GM04503 (cell line): Measurements from ENCODE around the gene ANKS1B.
A peak's percentile ranks its signal among the peaks of the same experiment; 100 is the strongest.

Source experiments
- DNase-seq: peaks from one replicate; pipeline ENCODE4 v3.0.0-alpha.2; 2012; ENCODE audit warnings: low read depth

ANKS1B gene

DNA sequence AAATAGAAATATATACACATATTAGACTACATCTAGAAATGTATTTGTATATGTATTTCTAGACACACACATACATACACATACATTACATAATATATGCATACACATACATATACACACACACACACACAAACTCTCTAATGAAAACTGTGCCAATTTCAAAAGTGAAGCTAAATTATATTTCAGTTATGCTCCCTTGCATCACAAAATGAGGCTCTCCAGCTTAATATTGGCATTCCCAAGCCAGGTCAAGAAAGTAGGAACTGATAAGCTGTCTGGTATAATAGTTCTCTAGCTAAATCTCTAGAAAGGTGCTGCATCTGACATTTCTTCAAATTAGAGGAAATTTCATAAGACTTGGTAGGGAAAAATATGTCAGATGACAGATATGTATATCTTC is 280.3 kb downstream of the ANKS1B start:
- DNase-seq, result no peak

DNA sequence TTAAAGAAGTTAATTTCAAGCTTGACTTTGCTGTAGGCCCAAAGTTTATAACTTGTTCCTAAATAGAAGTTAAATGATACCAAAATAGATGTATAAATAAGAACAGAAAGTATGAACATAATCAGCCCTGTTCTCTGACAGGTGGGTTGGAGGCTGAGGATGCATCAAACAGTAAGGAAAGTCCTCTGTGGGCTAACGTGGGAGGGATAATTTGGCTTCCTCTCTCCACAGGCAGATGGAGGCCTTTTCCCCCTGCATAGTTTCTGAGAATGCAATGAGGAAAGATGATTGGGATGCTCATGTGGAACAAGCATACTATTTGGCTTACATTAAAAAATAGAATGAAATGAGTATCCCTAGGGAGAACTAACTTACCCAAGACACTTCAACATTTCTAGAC is 280.7 kb downstream of the ANKS1B start:
- no peak for DNase-seq

DNA sequence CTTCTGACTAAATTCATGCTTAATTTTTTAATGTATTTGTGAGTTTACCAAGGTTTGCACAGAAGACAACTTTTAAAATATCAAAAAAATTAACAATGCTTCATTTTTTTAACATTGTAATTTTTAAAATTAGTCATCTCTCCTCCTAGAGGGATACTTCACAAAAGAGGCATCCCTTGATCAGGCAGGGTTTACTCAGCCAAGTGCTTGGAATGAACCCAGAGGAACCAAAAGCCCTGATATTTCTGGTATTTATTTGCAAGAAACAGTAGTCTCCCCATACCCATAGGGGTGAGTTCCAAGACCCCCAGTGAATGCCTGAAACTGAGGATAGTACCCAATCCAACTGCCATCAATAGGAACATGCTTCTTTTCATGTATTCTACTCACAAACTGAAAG is 284.7 kb downstream of the ANKS1B start:
- DNase-seq, result no peak

DNA sequence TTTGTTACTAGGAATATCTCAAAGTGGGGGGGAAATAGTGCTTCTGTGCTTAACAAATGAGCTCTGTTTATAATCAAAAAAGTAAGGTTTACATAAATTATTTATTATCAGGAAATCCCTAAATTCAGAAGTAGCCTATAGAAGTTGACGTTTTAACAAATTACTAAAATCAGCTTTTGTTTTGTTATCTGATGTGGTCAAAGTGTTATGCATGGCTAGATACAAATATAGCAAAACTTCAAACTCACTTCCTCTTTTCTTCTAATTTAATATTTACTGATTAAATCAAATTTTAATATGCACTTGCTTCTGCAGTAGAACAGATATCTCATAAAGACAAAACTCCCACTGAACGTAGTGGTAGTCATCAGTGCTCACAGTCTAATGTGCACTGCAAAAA is 289.7 kb downstream of the ANKS1B start:
- DNase-seq, result no peak

DNA sequence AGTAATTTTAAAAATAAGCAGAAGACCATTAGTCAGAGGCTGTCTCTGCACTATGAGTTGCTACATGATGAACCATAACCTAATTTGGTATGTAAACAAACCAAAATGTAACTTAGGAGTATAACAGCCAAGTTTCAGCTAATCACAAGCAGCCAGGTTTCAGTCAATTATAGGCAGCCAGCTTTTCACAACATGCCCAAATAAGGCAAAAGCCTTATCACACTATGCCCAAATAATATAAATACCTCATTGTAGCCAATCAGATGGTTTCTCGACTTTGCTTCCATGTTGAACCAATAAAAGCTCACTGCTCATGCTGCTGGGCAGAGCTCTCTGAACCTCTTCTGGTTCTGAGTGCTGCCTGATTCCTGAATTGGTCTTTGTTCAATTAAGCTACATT is 298.6 kb downstream of the ANKS1B start:
- DNase-seq, result no peak

DNA sequence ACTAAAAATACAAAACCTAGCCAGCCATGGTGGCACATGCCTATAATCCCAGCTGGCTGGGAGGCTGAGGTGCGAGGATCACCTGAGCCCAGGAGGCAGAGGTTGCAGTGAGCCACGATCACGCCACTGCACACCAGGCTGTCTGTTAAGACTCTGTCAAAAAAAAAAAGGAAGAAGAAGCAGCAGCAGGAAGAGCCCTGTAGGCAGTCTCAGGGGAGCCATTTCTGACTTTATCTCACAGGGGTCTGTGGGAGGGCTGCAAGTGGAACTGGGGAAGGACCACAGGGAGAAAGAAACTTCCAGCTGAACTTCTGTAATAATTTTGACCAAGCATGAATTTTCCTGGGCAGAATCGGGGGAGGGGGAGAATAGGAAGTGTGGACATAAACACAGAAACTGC is 304.5 kb downstream of the ANKS1B start:
- no peak for DNase-seq

DNA sequence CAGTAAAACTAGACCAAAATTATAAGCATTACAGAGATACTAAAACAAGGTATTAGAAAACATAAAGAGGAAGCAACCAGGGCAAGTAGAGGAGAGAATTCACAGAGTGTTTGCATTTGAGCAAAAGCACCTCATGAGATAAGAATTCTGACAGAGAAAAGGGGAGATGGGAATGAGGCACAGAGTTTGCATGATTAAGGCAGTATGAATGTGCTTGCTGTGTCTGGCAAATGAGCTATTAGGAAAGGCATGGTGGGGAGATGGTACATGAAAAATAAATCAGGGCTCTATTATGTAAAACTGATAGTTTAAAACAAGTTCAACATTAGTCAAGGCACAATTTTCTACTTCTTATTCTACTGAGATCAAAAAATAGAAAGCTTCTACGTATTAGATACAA is 314.1 kb downstream of the ANKS1B start:
- no peak for DNase-seq

DNA sequence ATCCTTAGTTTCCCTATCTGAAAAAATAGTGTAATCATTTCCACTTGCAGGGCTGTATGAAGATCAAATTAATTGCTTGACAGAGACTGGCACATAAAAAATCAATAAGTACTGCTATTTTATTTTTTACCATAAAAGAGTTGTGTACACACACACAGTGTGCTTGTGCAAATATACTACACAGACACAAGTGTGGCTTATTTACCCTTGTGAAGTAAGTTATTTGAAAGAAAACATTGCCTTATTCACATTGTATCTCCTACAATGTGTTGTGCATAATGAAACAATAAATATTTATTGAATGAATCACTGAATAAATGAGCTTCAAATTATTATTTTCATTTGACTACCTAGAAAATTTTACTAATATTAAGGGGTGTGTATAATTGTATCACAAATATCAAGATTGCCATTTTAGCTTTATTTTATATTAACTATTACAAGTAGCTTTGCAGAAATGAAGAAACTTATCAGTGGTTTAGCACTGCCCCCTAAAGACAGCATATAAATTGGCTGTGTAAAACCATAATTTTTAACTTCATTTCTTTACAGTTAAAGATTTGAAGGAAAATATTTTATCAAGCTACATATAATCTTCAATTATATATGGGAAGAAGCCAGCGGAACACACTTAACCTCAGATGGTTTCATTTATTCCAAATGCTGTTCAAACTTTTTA is 325.9 kb downstream of the ANKS1B start:
- DNase-seq, result no peak

DNA sequence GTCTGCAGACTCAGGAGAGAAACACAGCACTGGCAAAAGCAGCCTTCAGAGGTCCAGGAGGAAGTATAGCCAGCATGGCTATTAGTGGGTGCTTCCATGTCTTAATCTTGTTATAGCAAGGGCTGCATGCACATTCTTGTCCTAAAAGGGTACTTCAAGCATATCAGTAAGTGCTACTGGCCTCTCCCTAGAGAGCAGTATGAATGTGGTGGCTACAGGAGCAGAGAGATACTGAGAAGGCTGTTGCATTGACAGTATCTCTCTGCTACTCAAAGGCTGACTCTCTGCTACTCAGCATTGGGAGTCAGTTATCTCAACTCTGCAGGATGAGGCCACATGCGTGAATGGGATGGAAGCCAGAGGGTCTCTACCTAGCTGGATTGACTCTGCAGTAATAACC is 335.2 kb downstream of the ANKS1B start:
- no peak for DNase-seq

DNA sequence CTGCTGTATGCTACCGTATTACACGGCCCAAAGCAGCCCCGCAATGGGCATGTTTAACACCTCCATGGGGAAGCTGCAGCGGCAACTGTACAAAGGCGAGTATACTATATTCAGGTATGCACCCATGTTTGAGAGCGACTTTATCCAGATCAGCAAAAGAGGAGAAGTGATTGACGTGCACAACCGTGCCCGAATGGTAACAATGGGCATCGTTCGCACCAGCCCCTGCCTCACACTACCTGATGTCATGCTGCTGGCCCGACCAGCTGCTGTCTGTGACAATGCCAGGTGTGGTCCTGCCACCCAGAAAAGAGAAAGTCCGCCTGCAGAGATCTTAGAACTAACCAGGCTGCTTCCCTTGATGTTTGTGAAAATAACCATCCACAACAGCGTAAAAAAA is 336.6 kb downstream of the ANKS1B start:
- no peak for DNase-seq

DNA sequence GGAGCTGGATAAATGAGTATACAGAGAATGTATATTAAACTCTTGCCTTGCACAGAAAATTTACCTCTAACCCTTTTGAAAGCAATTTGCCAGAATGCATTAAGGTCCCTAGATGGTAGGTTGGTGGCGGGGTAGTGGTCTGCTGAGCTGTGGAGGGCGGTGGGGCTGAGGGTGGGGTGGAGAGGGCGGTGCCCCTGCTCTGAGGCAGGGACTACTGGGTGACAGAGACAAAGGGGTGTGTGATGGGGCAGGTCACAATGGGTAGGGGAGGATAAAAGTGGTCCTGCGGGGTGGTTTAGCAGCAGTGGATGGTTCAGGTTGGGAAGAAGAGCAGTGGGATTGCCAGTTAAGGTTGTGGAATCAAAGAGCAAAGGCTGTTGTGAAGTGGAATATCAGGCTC is 337.3 kb downstream of the ANKS1B start, which contains the start of gene GARIN6:
Gene GARIN6, plus strand, starts transcription at position 301 of the 400 bp plus-strand sequence. CDS start 422 bp downstream, outside the sequence.
- no peak for DNase-seq

DNA sequence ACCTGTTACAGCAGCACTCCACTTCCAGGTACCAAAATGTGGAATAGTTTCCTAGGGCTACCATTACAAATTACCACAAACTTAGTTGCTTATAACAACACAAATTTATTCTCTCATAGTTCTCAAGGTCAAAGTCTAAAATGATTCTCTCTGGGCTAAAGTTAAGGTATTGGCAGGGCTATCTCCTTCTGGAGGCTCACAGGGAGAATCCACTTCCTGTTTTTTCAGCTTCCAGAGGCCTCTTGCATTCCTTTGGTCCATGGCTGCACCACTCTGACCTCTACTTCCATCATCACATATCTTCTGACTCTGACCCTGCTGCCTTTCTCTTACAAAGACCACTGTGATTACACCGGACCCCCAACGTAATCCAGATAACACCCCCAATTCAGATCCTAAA is 340.1 kb downstream of the ANKS1B start:
- no peak for DNase-seq

DNA sequence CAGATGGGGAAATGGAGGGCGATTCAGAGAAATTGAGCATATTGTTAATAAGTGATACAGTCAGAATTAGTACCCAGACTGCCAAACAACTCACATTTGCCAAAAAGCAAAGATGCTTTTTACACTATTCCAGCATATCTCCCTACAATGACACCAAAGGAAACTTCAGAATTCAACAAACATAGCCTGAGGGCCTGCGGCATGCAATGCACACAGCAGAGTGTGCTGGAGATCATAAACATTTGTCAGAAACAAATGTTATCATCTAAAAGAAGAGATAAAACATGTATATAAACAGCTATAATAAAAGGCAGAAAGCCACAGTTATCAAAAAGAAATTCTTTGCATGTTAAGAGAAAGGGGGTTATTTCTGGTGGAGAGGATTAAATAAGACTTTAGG is 357.3 kb downstream of the ANKS1B start:
- DNase-seq, result no peak

DNA sequence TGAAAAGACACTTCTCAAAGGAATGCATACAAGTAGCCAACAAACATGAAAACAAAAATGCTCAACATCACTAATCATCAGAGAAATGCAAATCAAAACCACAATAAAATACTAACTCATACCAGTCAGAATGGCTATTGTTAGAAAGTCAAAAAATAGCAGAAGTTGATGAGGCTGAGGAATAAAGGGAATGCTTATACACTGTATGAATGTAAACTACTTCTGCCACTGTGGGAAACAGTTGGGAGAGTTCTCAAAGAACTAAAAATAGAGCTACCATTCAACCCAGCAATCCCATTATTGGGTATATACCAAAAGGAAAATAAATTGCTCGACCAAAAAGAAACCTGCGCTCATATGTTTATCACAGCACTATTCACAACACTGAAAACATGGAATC is 360.1 kb downstream of the ANKS1B start:
- DNase-seq, result peak; percentile 21

DNA sequence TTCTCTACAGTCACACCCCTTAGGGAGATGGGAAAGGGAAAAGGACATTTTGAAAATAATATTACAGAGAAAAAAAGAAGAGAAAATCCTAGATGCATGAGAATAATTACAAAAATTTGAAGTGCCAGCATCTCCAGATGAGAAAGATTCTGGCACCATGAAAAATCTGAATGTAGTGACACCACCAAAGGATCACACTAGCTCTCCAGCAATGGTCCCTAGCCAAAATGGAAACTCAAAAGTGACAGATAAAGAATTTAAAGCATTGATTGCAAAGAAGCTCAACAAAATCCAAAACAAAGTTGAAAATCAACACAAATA is 364.6 kb downstream of the ANKS1B start:
- DNase-seq, result no peak

DNA sequence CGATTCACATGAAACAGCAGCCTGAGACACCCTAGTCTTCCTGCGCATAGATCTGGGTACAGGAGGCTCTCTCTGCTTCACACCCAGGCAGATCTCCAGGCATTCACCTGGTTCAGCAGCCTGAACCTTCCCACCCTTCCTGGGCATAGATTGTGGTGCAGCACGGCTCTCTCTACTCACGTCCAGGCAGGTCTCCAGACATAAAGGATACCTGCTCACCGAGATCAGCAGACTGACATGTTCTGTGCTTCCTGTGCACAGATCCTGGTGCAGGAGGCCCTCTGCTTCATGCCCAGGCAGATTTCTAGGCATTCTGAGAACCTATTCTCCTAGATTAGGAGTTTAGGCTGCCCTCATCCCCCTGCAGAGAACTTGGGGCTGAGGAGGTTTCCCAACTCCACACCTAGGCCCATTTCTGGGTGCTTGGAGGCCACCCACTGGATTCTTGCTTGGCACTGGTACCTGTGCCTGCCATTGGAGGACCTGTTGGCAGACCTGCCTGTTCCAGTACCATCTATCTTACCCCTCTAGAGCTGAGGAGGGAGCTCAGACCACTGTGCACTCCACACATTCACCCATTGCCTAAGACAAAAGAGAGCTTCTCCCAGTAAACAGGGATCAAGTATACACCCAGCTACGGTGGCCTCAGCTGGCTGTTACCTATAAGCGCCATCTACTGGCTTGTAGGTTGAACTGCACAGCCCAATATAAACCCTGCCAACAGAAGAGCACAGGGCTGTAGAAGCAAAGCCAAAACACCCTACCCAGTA is 365.2 kb downstream of the ANKS1B start:
- no peak for DNase-seq

DNA sequence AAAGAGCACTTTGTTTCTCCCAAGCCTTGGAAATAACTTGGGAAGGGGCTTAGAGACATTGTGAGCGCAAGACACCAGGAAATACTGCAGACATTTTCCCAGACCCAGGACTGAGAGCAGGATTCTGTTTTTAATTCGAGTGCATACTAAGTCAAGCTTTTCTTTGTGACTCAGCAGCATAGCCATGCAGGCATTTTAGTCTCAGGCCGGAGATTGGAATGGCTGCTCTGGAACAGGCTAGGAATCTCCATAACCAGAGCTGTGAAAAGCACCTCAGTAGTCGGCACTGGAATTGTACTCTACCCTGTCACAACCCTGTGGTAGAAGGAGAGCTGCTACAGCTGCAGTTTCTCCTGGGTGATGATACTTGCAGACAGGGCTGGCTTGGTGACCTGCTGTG is 366.1 kb downstream of the ANKS1B start:
- DNase-seq, result no peak

DNA sequence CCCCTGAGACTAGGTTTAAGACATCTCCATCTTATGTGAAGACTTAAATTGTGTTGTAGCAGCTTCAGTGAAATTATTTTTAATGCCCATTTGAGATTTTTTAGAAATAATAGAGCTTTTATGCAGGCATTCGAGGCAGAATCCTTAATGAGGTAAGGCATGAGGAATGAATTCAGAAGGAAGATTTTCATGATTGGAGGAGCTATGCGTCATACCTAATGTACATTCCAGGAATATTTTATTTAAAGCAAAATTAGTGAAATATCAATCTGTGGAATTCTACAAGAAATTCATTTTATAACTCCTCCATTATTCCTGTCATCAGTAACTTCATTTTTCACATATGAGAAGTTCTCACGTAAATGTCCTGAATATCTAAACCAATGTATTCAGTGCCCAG is 373.1 kb downstream of the ANKS1B start:
- no peak for DNase-seq

DNA sequence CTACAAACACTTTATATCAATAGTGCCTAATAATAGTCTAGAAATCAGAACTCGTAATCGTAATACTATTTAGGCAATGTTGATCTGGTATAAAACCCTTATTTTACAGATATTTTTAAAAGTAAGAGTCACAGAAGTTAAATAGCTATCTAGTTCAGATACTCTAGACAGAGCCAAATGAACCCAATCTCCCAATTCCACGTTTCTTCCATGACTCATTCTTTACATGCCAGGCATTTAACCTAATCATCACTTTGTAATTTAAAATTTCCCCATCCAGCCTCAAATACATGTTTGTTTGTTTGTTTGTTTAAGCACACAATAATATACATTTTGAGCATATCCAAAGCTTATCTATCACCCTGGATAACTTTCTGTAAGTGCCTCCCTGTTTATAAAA is 373.6 kb downstream of the ANKS1B start:
- no peak for DNase-seq

DNA sequence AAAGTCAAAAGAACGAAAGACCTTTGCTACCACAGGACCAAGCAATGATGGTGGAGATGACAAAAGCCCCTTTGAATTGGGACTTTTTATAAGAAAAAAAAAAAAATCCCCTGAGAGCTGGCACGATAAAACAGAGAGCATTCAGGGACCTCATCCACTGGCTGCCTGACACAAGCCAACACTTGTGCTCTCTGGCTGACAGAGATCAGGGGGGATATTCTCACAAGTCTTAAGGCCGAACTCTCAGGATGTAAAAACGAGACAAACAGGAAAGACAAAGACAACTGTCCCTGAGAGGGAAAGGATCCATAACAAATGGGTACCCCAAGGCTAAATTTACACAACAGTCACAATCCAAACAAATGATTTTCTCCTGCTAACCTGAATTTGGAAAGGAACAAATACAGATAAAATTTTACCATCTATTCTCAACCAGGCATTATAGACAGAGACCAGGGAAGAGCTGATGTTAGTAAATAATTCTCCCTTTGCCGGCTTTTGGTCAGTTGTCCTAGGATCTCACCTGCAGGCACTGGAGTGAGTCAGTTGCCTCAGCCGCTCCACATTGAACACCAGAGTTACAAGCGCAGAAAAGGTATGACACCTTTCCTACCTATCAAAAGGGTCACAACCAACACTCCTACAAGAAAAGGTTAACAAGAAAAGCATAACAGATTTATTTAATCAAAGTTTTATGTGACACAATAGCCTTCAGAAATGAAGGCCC is 375.1 kb downstream of the ANKS1B start:
- no peak for DNase-seq

DNA sequence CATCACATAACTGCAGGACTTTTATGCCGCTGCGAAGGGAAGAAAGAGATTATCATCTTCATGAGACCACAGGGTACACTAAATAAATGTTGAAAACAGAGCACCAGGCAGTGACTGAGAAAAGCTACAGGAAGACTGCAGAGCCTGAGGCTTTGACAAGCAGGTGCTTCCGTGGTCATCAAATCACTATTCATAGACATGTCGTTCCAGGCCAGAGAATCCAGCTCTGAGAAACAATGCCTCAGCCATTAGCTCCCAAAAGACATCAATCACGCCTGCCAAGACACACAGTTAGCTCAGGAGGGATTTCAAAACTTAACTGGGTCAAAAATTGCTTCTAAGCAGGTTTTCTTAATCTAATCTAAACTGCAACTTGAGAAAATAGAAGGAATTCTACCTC is 384.3 kb downstream of the ANKS1B start:
- no peak for DNase-seq

DNA sequence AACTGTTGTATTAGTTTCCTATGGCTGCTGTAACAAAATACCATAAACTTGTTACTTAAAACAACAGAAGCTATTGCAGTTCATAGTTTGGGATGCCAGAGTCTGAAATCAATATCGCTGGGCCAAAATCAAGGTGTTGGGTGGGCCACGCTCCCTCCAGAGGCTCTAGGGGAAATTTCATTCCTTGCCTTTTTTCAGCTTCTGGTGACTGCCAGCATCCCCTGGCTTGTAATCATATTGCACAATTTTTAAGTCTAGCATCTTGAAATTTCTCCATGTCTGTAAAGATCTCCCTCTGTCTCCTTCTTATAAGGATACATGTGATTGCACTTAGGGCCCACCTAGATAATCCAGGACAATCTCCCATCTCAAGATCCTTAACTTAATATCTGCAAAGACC is 386.0 kb downstream of the ANKS1B start:
- no peak for DNase-seq

DNA sequence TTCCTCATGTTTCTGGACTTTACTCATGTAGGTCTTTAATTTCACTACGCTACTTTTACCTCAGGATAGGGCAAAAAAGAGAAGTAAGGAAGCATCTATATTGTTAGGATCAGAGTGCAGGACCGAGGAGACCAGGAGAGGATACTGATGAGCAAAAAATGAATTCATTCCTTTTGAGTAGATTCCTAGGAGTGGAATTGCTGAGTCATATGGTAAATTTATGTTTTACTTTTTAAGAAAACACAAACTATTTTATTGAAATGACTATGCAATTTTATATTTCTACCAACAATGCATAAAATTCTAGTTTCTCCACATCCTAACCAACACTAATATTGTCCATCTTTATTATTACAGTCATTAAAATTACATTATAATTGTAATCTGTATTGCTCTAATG is 388.0 kb downstream of the ANKS1B start:
- DNase-seq, result no peak
